ENCODE results near the gene RDH14.

RDH14 gene

DNA sequence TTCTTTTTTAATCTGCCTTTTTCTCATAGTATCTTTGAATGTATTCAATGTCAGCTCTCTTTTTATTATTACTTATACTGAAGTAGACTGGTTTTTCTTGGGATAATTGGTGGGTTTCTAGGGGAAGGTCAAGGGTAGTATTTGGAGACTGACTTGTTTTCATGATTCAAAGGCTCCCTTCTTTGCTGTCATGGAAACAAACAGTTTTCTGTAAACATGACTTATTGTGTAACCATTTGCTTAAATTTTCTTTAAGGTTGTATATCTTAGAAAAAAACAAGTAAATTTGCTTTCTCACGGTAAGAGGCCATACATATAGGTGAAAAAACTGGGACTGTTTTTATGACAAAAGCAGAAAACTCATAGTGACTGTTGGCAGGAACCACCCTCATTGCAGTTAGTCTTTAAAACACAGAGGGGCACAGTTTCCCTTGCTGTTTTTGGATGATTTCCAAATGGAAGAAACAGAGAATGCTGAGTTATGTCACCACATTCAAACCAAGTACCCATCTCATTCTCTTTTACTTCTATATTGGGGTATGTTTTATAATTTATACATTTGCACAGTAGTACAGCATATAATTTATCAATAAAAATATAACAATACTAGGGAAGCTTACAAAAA lies 5.8 kb upstream of the RDH14 start:
- no peak for DNase-seq (ENCODE audit: low spot score)

DNA sequence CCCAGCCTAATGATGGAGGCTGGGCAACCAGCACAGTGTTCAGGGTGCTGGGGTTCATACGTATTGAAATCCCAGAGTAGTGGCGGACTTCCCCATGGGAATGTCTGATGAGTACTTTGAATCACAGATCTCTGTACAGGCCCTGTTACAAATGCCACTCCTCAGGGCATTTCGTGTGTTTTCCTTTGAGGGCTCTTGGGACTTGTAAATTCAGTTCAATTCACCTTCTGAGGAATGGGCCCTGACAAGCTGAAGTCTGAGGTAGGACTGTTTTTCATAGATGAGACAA lies 288 bp upstream of the RDH14 start:
- no peak for DNase-seq (ENCODE audit: low spot score)

DNA sequence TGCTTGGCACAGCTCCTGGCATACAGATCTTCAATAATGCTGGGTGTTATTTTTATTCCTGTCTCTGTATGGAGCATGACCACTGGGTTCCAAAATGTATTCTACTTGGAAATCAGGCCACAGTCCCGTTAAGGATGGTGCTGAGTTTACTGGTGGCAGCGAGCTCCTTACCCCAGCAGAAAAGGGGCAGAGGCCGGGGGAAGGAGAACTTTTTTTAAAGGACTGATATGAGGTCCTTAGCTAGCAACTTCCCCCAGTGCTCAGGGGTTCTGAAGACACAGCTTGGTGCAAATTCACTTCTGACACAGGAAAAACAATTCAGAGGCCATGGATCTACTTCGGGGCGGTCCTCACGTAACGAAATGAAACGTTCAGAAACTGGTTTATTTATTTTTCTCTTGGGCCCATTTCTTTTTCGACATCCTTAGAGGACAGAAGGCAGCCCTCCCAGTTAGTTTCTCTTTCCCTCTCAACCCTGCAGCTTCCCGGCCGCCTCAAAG lies 872 bp downstream of the RDH14 start:
- no peak for DNase-seq (ENCODE audit: low spot score)

DNA sequence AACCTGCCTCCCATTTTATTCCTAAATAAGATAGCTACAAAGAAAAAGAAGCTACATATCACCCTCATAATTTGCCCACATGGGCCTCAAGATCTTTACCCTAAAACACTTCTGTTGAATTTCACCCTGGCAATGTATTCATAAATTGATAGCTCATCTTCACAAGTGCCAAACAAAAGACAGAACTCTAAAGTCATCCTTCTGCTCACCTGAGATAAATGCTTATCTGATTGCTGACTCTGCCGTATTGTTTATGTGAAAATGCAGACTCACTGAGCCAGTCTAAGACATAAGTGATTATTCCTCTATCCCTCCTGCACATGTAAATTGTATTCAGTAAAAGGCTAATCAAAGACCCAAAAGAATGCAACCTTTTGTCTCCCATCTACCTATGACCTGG lies 2.0 kb downstream of the RDH14 start:
- no peak for DNase-seq (ENCODE audit: low spot score)

DNA sequence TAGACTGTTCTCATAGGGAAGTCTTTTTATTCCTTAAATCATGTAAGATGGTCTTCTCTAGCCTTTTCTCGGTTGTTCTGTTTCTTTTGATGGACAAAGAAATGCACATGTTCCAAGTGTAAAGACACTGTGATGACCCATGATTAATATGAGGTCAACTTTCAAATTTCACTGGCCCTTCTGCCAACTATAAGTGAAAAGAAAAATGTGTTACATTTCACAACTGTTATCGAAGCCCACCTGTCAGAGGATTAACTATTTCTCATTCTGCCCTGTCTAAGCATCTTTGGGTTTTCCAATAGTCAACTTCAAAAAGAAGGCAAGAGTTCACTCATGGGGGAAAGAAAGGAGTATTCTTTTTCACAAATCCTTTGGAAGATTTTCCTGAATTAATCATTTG lies 3.3 kb downstream of the RDH14 start:
- no peak for DNase-seq (ENCODE audit: low spot score)

DNA sequence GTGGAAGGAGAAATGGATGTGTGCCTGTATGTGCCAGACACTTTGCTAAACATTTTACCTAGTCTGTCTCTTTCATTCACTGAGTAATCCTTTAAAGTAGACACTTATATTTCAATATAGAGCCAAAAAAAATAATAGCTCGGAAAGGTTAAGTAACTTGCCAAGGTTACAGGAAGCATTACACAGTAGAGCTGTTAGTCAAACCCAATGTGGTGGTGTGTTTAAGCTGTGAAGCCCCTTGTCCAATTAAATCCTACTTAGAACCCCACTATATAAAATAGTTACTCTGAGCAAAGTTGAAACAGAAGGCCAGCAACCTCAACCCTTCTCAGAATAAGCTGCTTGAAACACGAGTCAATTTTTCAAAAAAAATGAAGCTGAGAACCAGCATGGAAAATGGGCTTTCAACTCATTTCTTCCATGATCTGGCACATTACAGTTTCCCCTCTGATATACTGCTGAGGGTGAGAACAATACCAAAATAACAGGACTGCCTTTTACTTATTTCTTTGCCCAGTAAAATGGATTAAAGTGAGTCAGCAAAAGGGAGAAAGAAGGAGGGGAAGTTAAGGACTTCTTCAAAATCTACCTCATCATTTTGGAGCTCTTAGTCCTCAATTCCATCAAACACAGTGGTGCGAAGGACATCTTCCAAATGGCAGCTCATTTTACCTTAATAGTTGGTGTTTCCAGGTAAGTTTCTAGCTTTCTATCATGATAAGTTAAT lies 7.9 kb downstream of the RDH14 start:
- no peak for DNase-seq (ENCODE audit: low spot score)

DNA sequence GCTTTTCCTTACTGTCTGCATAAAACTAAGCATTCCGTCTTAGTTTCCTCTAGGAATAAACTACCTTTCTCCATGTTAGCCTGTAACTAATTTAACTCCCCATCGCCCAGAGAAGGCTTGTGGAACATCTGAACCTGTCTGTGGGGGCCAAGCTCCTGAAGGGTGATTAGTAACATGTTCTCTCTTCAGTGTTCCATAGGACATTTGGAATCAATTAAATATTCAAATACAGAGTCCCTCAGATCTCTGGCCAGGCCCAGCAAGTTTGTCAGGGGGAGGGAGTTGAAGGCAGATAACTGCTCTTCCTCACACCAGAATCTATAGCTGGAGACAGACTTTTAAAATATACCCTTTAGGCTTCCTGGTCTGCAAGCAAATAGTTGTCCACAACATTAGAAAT lies 8.8 kb downstream of the RDH14 start:
- DNase-seq (ENCODE audit: low spot score): no peak

DNA sequence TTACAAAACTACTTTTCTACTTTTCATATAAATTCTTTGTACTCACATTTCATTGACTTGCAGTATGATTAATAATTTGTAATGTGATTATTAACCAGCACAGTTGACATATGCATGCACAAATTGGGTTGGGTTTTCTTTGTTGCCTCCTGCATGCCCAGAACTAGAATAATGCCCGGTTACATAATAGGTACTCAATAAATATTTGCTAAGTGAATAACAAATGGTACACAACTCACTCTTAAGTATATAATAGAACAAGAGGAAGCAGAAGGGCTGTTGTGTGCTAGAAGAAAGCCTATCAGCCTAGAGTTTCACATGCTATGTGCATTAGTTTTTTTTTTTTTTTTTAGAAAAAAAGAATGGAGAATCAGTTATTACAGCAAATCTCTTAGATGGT lies 9.3 kb downstream of the RDH14 start:
- no peak for DNase-seq (ENCODE audit: low spot score)

DNA sequence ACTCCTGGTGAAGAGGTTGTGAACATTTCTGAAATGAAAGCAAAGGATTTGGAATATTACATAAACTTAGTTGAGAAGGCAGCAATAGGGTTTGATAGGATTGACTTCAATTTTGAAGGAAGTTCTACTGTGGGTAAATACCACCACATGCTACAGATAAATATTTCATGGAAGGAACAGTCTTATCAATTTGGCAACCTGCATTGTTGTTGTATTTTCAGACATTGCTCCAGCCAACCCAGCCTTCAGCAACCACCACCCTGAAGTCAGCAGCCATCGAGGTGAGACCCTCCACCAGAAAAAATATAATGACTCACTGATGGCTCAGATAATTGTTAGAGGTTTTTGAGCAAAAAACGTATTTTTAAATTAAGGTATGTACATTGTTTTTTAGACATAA lies 10.0 kb downstream of the RDH14 start:
- no peak for DNase-seq (ENCODE audit: low spot score)

DNA sequence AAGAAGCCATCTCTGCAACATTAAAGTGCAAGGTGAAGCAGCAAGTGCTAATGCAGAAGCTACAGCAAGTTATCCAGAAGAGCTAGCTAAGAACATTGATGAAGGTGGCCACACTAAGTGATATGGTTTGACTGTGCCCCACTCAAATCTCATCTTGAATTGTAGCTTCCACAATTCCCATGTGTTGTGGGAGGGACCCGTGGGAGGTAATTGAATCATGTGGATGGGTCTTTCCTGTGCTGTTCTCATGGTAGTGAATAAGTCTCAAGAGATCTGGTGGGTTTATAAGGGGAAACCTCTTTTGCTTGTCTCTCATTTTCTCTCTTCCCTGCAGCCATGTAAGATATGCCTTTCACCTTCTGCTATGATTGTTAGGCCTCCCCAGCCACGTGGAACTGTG lies 11.4 kb downstream of the RDH14 start:
- no peak for DNase-seq (ENCODE audit: low spot score)

DNA sequence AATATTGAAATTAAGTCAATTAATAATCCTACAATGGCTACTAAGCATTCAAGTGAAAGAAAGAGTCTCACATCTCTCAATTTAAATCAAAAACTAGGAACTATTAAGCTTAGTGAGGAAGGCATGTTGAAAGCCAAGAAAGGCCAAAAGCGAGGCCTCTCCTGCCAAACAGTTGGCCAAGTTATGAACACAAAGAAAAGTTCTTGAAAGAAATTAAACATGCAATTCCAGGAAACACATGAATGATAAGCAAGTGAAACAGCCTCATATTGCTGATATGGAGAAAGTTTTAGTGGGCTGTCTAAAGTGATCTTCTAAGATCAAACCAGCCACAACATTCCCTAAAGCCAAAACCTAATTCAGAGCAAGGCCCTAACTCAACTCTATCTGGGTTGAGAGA lies 11.8 kb downstream of the RDH14 start:
- DNase-seq (ENCODE audit: low spot score): no peak

DNA sequence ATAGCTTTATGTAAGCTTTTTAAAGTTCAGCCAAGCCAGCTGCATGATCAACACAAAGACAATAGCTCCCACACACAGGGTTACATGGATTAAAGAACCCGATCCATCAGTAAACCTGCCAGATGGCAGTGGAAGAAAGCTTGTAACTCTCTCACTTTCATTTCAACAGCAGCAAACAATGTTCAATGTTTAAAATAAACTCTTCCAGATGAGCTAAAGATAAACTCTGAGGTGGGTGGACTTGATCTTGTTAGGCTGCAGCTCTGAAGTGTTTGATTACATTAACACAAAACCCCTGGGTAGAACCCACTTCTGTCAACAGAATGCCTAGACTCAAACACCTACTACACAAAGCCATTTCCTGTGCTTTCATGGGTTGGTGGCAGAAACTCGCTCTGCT lies 13.9 kb downstream of the RDH14 start:
- no peak for DNase-seq (ENCODE audit: low spot score)

DNA sequence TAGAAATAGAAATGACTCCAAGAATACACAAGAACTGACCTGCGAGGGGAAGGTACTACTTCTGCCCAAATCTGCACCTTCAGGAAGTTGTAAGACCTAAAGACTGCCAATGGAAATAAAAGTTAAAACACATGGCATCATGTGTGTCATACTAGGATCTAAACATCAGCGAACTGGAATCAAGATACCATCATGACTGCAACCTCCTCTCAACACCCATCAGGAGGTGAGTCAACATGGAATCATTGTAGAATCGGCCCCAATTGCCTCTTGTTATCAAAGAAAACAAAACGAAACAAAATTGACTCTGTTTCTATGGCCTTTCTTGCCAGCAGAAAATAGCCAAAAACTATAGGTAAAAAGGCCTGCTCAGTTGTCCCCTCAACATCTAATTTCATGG lies 15.1 kb downstream of the RDH14 start:
- no peak for DNase-seq (ENCODE audit: low spot score)

DNA sequence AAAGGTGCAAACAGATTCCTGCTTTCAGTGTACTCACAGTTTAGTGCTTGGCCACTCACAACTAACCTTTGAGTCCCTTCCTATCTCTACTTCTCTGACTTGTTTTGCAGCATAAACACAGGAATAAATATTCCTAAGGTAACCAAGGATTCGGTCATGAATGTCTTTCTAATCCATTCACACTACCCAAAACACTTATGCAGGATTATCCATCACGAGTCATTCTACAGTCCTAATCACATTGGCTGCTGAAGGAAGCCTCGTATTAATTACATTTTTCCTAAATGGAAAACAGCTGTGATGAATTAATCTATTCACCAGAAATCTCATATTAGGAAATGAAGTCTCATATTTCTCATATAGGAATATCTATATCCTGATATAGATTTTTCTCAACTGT lies 16.3 kb downstream of the RDH14 start:
- no peak for DNase-seq (ENCODE audit: low spot score)

DNA sequence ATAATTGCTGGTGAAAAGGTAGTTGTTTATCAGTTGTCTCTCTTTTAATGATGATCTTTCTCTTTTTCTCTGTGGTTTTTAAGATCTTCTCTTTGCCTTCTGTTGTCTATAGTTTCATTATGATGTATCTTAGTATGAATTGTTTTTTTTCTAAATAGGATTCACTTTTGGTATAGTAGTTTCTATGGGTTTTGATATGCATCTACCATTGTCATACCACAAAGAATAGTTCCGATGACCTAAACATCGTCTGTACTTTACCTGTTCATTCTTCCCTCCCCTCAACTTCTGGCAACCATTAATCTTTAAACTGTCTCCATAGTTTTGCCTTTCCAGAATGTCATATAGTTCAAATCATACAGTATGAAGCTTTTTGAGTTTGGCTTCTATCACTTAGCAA lies 19.6 kb downstream of the RDH14 start:
- DNase-seq (ENCODE audit: low spot score): no peak

DNA sequence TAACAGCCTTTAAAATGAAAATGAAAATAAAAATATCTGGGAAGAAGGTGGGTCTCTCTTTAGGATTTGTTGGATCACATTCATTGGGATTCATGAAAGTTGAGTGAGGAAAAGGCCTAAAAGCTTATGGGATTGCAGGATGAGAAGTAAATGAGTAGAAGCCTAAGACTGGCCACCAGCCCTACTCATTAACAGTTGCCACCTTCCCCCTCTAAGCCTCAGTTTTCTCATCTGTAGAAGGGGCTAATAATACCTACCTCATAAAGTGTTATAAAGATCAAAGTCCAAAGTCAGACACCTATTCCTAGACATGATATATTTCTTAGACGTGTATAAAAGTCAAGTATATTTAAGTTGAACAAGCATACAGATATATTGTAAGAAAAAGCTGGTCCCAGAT lies 23.8 kb downstream of the RDH14 start:
- no peak for DNase-seq (ENCODE audit: low spot score)

DNA sequence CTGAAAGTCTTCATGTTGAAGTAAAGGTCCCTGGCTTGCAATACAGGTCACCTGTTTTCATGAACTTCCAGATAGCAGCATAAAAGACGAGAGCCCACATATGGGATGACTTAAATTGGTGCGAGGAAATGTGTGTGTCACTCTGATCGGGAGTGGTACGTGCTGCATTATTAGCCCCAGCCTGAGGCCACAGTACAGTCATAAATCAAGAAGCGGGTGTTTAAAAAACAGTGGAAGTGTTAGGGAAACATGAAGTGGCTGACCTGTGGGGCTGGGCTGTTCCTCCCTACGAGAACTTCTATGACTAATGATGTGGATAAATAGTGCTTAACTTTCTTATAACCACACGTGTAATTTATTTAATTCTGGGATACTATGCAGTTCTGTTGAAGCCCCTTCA lies 24.4 kb downstream of the RDH14 start:
- DNase-seq (ENCODE audit: low spot score): no peak

DNA sequence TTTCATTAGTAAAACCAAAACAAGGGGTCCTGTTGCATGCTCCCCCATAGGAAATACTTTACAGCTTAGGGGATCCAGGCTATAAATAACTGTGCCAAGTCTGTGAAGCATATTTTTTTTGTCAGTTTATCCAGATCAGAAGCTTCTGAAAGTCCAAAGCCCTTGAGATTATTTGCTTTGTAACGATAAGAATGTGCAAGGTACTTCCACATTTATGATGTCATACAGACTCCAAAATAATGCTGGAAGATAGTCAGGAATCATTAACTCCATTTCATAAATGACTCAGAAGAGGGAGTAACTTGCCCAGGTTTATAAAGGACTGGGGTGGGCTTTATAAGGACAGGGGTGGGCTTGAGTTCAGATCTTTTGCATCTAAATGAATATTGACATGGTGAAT lies 29.3 kb downstream of the RDH14 start:
- DNase-seq (ENCODE audit: low spot score): no peak

DNA sequence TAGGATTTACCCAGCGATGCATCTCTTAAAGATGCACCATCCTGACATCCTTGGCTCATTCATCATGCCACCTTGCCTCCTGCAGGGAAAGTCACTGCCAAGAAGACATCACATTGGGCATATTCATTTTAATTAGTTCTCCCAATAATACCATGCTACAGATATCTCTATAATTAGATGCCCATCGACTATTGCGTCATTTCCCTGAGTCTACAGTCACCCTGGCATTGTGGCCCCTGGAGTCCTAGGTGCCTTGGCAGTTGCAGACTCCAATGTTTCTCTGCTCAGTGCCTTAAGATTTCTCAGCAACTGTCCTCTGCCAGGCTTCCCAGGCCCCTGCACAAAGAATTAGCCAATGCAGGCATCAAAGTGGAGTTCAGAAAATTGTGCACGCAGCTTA lies 32.6 kb downstream of the RDH14 start:
- no peak for DNase-seq (ENCODE audit: low spot score)

DNA sequence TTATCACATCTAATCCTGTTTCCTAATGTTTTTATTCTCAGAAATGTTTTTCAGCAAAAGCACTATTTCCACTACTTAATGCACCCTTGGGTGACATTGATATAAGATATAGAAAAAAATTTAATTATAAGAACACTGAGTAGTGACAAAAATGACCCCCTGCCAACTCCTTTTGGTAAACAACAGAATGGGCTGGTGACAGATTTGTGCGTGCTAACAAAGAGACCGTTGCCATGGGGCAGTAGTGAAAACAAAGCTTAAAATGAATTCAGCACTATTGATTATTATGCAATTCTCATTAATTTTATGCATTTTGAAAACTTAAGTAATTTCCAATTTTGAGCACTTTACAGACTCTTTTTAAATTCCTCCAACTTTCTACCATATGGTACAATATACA lies 33.1 kb downstream of the RDH14 start:
- no peak for DNase-seq (ENCODE audit: low spot score)

DNA sequence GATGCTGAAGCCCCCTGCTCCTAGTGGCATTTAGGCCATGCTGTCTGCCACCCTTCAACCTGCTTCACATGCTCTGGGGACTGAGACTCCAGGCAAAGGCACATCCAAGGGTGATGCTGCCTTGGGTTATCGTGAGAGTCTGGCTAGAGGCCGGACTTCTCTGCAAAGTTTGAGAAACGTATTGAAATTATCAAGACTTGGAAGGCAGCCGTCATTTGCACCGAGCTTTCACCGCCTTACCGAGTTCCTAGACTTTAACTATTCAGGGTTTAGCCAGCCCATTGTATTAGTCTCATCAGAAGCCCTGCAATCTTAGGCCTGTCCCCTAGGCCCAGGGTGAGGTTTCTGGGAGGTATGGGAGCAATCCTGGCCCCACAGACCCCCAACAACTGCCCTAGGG lies 34.0 kb downstream of the RDH14 start:
- DNase-seq (ENCODE audit: low spot score): no peak

DNA sequence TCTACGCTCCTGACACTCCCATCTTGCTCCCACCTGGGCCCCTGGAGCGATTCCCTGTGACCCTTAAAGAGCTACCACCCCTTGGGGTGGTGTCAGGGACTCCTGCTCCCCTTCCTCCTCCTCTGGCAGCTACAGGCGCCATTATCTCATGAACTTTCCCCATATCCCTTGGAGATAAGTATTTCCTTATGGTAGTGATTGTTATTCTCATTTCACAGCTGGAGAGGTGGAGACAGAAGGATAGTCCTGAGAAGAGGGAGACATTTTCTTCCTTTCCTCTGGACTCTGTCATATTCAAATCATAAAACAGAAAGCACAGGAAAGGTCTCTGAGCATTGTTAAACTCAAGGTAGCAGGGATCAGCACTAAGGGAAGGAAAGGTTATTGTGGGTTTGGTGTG lies 34.6 kb downstream of the RDH14 start:
- no peak for DNase-seq (ENCODE audit: low spot score)

DNA sequence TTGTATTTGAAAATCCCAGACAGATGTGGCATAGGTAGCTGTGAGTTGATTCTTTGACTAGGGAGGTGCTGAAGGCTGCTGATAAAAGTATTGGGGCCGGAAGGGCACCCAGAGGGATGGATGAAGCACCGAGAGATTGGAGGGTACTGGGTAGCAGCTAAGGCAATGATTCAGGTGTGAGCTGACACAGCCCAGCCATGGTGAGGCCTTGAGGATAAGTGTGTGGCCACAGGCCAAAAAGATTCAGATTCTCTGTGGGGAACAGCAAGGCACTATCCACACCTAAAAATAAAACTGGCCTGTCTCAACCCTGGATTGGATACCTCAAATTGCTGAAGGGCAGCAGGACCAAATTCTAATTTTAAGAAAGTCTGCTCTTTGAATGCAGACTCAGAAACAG lies 35.2 kb downstream of the RDH14 start:
- no peak for DNase-seq (ENCODE audit: low spot score)

DNA sequence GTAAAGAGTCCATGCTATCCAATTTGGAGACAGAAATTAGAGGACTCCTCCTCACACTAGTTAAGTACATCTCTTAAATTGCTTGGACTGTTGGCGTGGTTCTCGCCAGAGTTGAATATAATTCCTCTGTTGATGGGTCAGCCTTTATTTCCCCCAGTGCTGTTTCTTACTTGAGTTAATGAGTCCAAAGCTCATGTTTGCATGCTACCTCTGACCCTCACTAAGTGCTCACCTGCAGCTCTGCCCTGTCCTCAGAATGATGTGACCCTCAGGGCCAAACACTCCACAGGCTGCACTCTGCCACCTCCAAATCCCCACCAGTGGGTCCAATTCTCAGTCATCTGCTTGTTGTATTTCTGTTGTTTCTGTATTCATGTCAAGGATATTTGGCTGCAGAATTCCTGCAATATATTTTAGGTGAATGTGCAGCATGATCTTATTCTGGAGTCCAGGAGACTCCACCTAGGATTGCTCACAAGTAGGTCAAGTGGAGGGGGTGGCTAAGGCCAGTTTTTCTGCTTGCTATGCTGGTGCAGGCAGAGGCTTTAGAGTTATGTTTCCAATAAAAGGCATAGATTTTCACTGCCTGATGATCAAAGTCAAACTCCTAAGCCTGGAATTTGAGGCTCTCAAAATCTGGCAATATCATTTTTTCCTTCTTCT lies 37.8 kb downstream of the RDH14 start:
- DNase-seq (ENCODE audit: low spot score): no peak

All from globus pallidus (tissue), 1 donor.